NCI-H524 (cell line): ENCODE results near the gene FALEC.
"Not testable (repeated sequence)": the region's sequence is repeated elsewhere in the genome, so short reads cannot be mapped to it uniquely, and the experiment has no call there.

ENCODE experiments used
- DNase-seq, 2 experiments: peaks; one replicate each; lab custom pipeline; 2025; lab: John Stamatoyannopoulos, UW

The FALEC gene

GRCh38 chr1:150574260-150575071 lies 58.9 kb downstream of the FALEC start:
- peak in 1 of 2 experiments; percentile 39 for DNase-seq

DNA sequence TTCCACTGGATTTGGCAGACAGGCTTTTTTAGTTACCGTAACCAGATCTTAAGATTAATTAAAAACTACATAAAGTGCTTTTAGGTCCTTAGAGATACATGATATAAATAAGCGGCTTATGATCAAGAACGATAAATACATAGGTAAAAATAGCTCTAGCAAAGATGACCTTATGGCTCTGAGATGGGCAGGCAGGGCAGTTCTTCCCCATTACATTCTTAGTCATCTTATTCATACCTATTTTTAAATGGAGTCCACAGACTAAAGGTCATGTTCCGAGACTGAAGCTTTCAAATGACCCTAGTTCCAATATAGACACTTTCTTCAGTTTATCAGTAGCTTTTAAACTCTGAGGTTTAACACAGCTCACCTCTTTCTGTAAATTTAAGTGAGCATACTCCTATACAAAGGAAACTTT lies 59.5 kb downstream of the FALEC start:
- DNase-seq, result peak in 1 of 2 experiments; percentile 39

DNA sequence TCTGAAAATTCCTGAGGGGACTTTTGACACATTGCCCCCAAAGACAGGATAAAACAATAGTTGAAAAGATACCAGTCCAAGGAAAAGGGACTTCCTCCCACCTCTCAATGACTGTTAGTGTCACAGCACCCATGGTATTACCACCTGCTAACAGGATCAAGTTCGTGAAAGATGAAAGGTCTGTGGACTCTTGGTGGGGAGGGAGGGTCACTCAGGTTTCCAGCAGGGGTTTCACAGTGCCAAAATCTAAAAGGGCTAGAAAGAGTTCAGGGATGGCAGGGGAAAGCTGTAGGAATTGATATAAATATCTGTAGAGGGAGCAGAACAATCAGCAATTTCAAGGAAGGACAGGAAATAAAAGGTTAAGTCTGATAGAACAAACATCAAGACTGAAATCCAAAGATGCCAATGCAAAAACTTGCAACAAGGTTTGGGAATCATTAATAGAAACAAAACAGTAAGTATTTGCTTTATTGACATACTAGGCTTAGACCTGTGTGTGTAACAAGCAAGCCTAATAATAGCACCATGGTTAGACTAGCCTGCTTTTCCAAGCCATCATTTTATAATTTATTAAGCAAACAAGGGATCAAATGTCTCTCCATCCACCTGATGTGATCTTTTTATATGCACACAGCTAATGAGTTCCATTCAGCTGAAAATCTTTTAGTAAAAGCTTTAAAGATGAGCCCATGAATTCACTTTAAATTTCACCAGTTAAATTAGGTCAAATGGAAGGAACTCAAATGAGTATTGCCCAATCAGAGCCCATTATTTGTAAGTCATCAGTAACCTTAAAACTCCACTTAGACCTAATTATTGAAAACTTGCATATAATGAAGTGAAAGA lies 60.2 kb downstream of the FALEC start:
- DNase-seq, result no peak

- no peak for DNase-seq
Measured at GRCh38 chr1:150576367-150576711, 60.8 kb downstream of the FALEC start.

DNA sequence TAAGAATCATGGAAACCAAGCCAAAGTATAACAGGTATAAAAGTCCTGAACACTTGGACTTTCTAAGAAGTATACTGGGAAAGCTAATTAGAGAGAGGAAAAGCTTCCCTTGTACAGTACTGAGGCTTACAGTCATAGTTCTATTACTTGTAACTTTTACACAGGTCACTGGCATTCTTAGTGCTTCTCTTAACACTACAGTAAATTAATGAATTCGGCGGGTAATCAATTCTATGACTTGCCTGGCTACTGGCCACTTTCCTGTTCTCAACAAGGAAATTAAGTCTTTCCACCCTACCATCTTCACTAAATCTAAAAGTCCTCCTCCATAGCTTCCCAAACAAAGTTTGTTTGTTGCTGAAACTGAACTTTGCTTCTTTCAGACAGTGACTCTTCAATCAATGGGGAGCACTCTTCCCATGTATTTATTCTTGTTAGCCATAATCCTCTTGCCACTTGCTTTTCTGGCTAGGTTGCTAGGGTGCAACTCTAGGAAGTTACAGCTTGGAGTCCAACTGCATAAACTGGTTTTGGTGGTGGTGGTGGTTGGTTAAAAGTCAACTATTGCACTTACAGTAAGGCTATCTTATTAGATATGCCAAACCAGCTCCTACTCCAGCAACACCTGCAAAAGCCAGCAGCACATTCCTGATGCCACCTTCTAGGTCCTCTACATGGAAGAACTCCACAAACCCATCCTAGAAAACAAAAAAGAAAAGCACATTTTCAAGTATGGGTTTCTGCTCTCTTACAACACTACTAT lies 61.4 kb downstream of the FALEC start:
- DNase-seq, result no peak

- peak in 1 of 2 experiments; percentile 8 for DNase-seq
Measured at GRCh38 chr1:150577557-150578271, 62.2 kb downstream of the FALEC start.

GRCh38 chr1:150578272-150579109 lies 62.9 kb downstream of the FALEC start:
- DNase-seq, result peak; percentile 23 to 50

DNA sequence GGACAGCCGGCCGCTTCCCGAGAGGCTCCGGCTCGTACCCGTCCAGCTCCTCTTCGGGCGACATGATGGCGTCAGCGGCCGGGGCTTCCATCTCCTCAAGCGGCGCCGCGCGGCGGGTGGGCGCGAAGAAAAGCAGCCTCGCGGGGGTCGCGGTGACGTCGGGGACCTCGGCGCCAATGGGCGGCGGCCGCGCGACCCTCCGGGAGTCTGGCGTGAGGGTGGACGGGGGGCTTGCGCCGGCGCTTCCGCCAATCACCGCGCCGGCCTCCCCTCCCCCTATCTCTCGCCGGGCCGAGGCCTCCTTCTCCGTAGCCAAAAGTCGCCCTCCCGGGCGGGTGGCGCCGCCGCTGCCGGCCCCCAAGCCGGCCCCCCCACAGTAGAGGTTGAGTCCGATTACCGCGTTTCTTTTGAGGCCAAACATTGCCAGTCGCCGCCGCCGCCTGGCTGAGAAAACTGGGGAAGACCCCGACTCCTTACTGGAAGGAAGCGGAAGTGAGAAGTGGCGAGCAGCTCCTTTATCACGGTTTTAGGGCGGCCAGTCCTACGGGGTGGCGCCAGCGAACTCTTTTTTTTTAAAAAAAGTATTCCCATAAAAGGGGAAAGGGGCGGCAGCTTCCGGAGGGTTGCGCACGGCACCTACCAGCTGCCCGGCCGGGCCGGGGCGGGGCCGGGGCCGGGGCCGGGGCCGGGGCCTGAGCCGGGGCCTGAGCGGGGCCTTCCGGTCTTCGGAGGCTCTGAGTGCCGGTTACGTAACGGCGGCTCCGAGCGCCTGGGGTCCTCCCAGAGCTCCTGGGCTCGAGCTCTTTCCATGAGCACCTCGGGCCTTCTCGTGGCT lies 63.8 kb downstream of the FALEC start, which contains the start of gene MCL1:
TSS of gene MCL1 (minus strand) at position 501 of the 835 bp plus-strand sequence. CDS start at position 421, 80 bp downstream.
- DNase-seq, result peak; percentile 87 to 94

GRCh38 chr1:150579945-150580642 lies 64.5 kb downstream of the FALEC start:
- DNase-seq, result peak in 1 of 2 experiments; percentile 38

- DNase-seq, result not testable (repeated sequence)
Measured at GRCh38 chr1:150580966-150581365, 65.4 kb downstream of the FALEC start.

DNA sequence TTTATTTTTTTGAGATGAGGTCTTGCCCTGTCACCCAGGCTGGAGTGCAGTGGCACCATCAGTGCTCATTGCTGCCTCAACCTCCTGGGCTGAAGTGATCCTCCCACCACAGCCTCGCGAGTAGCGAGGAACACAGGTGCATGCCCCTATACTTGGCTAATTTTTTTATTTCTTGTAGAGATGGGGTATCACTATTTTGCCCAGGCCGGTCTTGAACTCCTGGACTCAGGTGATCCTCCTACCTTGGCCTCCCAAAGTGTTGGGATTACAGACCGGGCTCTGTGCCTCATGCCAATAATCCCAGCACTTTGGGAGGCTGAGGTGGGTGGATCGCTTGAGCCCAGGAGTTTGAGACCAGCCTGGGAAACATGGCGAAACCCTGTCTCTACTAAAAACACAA lies 65.9 kb downstream of the FALEC start:
- DNase-seq, result not testable (repeated sequence)

- not testable (repeated sequence) for DNase-seq
Measured at GRCh38 chr1:150581962-150582361, 66.4 kb downstream of the FALEC start.

- DNase-seq, result no peak
Measured at GRCh38 chr1:150582371-150582770, 66.8 kb downstream of the FALEC start.
